OCI-LY3 (cell line): Measurements from ENCODE around the gene CADPS2.

Experiments used
- EZH2phosphoT487 ChIP-seq: fragments of 200-600 bp; shearing (Covaris generic); IDR thresholded peaks from 2 replicates; pipeline ENCODE4 v1.6.1; 2018; ENCODE audit warnings: antibody characterized with exemption, mixed run types, low read depth
- TF ChIP-seq, protein P1 (sequence below): fragments of 200-600, 300-600 bp; sonication (generic); IDR thresholded peaks from 2 replicates; pipeline ENCODE4 v1.5.1; 2014; ENCODE audit warnings: antibody characterized with exemption, low read length, low read depth

- TF ChIP-seq, protein P1, sequence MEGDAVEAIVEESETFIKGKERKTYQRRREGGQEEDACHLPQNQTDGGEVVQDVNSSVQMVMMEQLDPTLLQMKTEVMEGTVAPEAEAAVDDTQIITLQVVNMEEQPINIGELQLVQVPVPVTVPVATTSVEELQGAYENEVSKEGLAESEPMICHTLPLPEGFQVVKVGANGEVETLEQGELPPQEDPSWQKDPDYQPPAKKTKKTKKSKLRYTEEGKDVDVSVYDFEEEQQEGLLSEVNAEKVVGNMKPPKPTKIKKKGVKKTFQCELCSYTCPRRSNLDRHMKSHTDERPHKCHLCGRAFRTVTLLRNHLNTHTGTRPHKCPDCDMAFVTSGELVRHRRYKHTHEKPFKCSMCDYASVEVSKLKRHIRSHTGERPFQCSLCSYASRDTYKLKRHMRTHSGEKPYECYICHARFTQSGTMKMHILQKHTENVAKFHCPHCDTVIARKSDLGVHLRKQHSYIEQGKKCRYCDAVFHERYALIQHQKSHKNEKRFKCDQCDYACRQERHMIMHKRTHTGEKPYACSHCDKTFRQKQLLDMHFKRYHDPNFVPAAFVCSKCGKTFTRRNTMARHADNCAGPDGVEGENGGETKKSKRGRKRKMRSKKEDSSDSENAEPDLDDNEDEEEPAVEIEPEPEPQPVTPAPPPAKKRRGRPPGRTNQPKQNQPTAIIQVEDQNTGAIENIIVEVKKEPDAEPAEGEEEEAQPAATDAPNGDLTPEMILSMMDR: no peak
- TF ChIP-seq EZH2phosphoT487: no peak
Observed at GRCh38 chr7:122517576-122517975, 368.7 kb downstream of the CADPS2 start.
